HG02970 (cell line): ENCODE results near the gene FAM3A.

Experiments used
- ATAC-seq: cut with Tn5 transposase; IDR thresholded peaks from one replicate; pipeline ENCODE4 v1.9.1; 2021; ENCODE audit warnings: mild to moderate bottlenecking, moderate library complexity, moderate number of reproducible peaks; ENCODE audit not compliant: unreplicated experiment, low FRiP score

FAM3A gene

GRCh38 chrX:154464806-154465365, 51.1 kb downstream of the FAM3A start:
- ATAC-seq: no peak

- ATAC-seq: no peak
Observed at GRCh38 chrX:154463611-154464220, 52.3 kb downstream of the FAM3A start.

- no peak for ATAC-seq
Observed at GRCh38 chrX:154462396-154462795, 53.6 kb downstream of the FAM3A start.

GRCh38 chrX:154460326-154460725, 55.7 kb downstream of the FAM3A start:
- no peak for ATAC-seq

- ATAC-seq: no peak
Observed at GRCh38 chrX:154459832-154460231, 56.2 kb downstream of the FAM3A start.

GRCh38 chrX:154458954-154459778, 56.9 kb downstream of the FAM3A start:
- no peak for ATAC-seq

- peak; percentile 43 for ATAC-seq
Observed at GRCh38 chrX:154458116-154458953, 57.7 kb downstream of the FAM3A start, which contains the start of gene PLXNA3. Gene PLXNA3 (plus strand): TSS chrX:154458281. CDS start chrX:154460184, 1,903 bp downstream.

- peak; percentile 31 for ATAC-seq
Observed at GRCh38 chrX:154457491-154458115, 58.4 kb downstream of the FAM3A start.
